ENCODE measurements around the gene COX19. TPM values are rescaled to one million over a fixed set of nuclear protein-coding genes. Genes with fewer than 3 reads are reported as not detected.
"Not testable (repeated sequence)": the region's sequence is repeated elsewhere in the genome, so short reads cannot be mapped to it uniquely, and the experiment has no call there.

The COX19 gene
- total and polyA plus RNA-seq, 4 donors = 3.1 to 17.0 (median 8.8) TPM

GRCh38 chr7:967361-968082 is 7.8 kb downstream of the COX19 start:
- Histone ChIP-seq H3K27ac (ENCODE audit: low read depth in 1 of 2, low read length in 2 of 2) (no peak overlapping the region), H3K9me3 (ENCODE audit: control insufficient read depth, low read length) (no peaks in the 10 kb centered on the region), H3K4me1 (ENCODE audit: control insufficient read depth in 1 of 2, insufficient read depth in 2 of 2, low read length in 2 of 2) (no peaks in the 10 kb centered on the region), H3K4me3 (ENCODE audit: low read length in 2 of 2) (no peak overlapping the region), H3K27me3 (ENCODE audit: control insufficient read depth in 1 of 2, insufficient read depth in 2 of 2, low read length in 1 of 2) (no peaks in the 10 kb centered on the region), H3K36me3 (ENCODE audit: control insufficient read depth in 1 of 2, insufficient read depth in 2 of 2, low read length in 1 of 2) (peaks cover 0 to 6% of the 10 kb centered on the region in 2 donors)
- intact Hi-C loops (cut with DNase I) = no loop called here
- WGBS, 2 donors = 93% methylated on average over 39 of the region's 39 CpGs
- ATAC-seq (ENCODE audit: low FRiP score) (no peak), DNase-seq (no peak)

GRCh38 chr7:966291-967069 is 8.9 kb downstream of the COX19 start:
- intact Hi-C loops (cut with DNase I) = no loop called here
- Histone ChIP-seq H3K9me3 (ENCODE audit: control insufficient read depth, low read length) (no peaks in the 10 kb centered on the region), H3K36me3 (ENCODE audit: control insufficient read depth in 1 of 2, insufficient read depth in 2 of 2, low read length in 1 of 2) (peaks cover 0 to 4% of the 10 kb centered on the region in 2 donors), H3K4me3 (ENCODE audit: low read length in 2 of 2) (no peak overlapping the region), H3K27ac (ENCODE audit: low read depth in 1 of 2, low read length in 2 of 2) (peak overlapping the region in 1 of 2 donors; percentile 35), H3K4me1 (ENCODE audit: control insufficient read depth in 1 of 2, insufficient read depth in 2 of 2, low read length in 2 of 2) (no peaks in the 10 kb centered on the region), H3K27me3 (ENCODE audit: control insufficient read depth in 1 of 2, insufficient read depth in 2 of 2, low read length in 1 of 2) (no peaks in the 10 kb centered on the region)
- DNase-seq (peak in 1 of 2 donors; percentile 67), ATAC-seq (ENCODE audit: low FRiP score) (no peak)
- 55 to 60% methylated on average over 22 of the region's 22 CpGs for WGBS, 2 donors

GRCh38 chr7:964401-965231 is 10.7 kb downstream of the COX19 start:
- WGBS, 2 donors = 5 to 7% methylated on average over 27 of the region's 27 CpGs
- Histone ChIP-seq H3K27ac (ENCODE audit: low read depth in 1 of 2, low read length in 2 of 2) (peak overlapping the region; percentile 62 to 78), H3K9me3 (ENCODE audit: control insufficient read depth, low read length) (no peaks in the 10 kb centered on the region), H3K4me1 (ENCODE audit: control insufficient read depth in 1 of 2, insufficient read depth in 2 of 2, low read length in 2 of 2) (no peaks in the 10 kb centered on the region), H3K27me3 (ENCODE audit: control insufficient read depth in 1 of 2, insufficient read depth in 2 of 2, low read length in 1 of 2) (no peaks in the 10 kb centered on the region), H3K4me3 (ENCODE audit: low read length in 2 of 2) (no peak overlapping the region), H3K36me3 (ENCODE audit: control insufficient read depth in 1 of 2, insufficient read depth in 2 of 2, low read length in 1 of 2) (peaks cover 0 to 4% of the 10 kb centered on the region in 2 donors)
- intact Hi-C loops (cut with DNase I) = no loop called here
- ATAC-seq (ENCODE audit: low FRiP score) (peak; percentile 66), DNase-seq (peak; percentile 62 to 76)

GRCh38 chr7:963236-964078 is 11.9 kb downstream of the COX19 start:
- no peak overlapping the region for H3K4me3 ChIP-seq (ENCODE audit: low read length in 2 of 2)
- peak; percentile 49 to 74 for DNase-seq
- no peak for ATAC-seq (ENCODE audit: low FRiP score)
- peaks cover 0 to 4% of the 10 kb centered on the region in 2 donors for H3K36me3 ChIP-seq (ENCODE audit: control insufficient read depth in 1 of 2, insufficient read depth in 2 of 2, low read length in 1 of 2)
- no peaks in the 10 kb centered on the region for H3K4me1 ChIP-seq (ENCODE audit: control insufficient read depth in 1 of 2, insufficient read depth in 2 of 2, low read length in 2 of 2)
- peak overlapping the region in 1 of 2 donors; percentile 1 for H3K27ac ChIP-seq (ENCODE audit: low read depth in 1 of 2, low read length in 2 of 2)
- WGBS, 2 donors = 51 to 55% methylated on average over 31 to 37 of the region's 37 CpGs
- intact Hi-C loops (cut with DNase I) = no loop called here
- no peaks in the 10 kb centered on the region for H3K27me3 ChIP-seq (ENCODE audit: control insufficient read depth in 1 of 2, insufficient read depth in 2 of 2, low read length in 1 of 2)
- H3K9me3 ChIP-seq (ENCODE audit: control insufficient read depth, low read length) = no peaks in the 10 kb centered on the region

- no peaks in the 10 kb centered on the region for H3K4me1 ChIP-seq (ENCODE audit: control insufficient read depth in 1 of 2, insufficient read depth in 2 of 2, low read length in 2 of 2)
- ATAC-seq (ENCODE audit: low FRiP score) (no peak), DNase-seq (peak; percentile 44 to 71)
- H3K27me3 ChIP-seq (ENCODE audit: control insufficient read depth in 1 of 2, insufficient read depth in 2 of 2, low read length in 1 of 2) = no peaks in the 10 kb centered on the region
- no peaks in the 10 kb centered on the region for H3K36me3 ChIP-seq (ENCODE audit: control insufficient read depth in 1 of 2, insufficient read depth in 2 of 2, low read length in 1 of 2)
- no peak overlapping the region for H3K27ac ChIP-seq (ENCODE audit: low read depth in 1 of 2, low read length in 2 of 2)
- H3K4me3 ChIP-seq (ENCODE audit: low read length in 2 of 2) = no peak overlapping the region
- intact Hi-C loops (cut with DNase I) = no loop called here
- no peaks in the 10 kb centered on the region for H3K9me3 ChIP-seq (ENCODE audit: control insufficient read depth, low read length)
- WGBS, 2 donors = 85 to 91% methylated on average over 13 to 17 of the region's 17 CpGs
These were observed 12.8 kb downstream of the COX19 start for GRCh38 chr7:962401-963081.

- H3K9me3 ChIP-seq (ENCODE audit: control insufficient read depth, low read length) = no peaks in the 10 kb centered on the region
- H3K27me3 ChIP-seq (ENCODE audit: control insufficient read depth in 1 of 2, insufficient read depth in 2 of 2, low read length in 1 of 2) = no peaks in the 10 kb centered on the region
- H3K4me1 ChIP-seq (ENCODE audit: control insufficient read depth in 1 of 2, insufficient read depth in 2 of 2, low read length in 2 of 2) = no peaks in the 10 kb centered on the region
- 85 to 87% methylated on average over 37 of the region's 37 CpGs for WGBS, 2 donors
- intact Hi-C loops (cut with DNase I) = no loop called here
- H3K27ac ChIP-seq (ENCODE audit: low read depth in 1 of 2, low read length in 2 of 2) = no peak overlapping the region
- no peaks in the 10 kb centered on the region for H3K36me3 ChIP-seq (ENCODE audit: control insufficient read depth in 1 of 2, insufficient read depth in 2 of 2, low read length in 1 of 2)
- no peak for ATAC-seq (ENCODE audit: low FRiP score)
- no peak overlapping the region for H3K4me3 ChIP-seq (ENCODE audit: low read length in 2 of 2)
- peak; percentile 33 to 48 for DNase-seq
These were observed 13.6 kb downstream of the COX19 start for GRCh38 chr7:961546-962400.

DNA sequence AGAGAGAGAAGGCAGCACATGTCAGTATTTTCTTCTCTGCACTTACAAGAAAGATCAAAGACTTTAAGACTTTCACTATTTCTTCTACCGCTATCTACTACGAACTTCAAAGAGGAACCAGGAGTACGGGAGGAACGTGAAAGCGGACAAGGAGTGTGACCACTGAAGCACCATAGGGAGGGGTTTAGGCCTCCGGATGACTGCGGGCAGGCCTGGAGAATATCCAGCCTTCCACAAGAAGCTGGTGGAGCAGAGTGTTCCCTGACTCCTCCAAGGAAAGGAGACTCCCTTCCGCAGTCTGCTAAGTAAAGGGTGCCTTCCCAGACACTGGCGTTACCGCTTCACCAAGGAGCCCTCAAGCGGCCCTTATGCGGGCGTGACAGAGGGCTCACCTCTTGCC is 14.4 kb downstream of the COX19 start:
- intact Hi-C loops (cut with DNase I); H3K27me3 ChIP-seq (ENCODE audit: control insufficient read depth in 1 of 2, insufficient read depth in 2 of 2, low read length in 1 of 2); H3K9me3 ChIP-seq (ENCODE audit: control insufficient read depth, low read length); H3K4me1 ChIP-seq (ENCODE audit: control insufficient read depth in 1 of 2, insufficient read depth in 2 of 2, low read length in 2 of 2); H3K27ac ChIP-seq (ENCODE audit: low read depth in 1 of 2, low read length in 2 of 2); H3K36me3 ChIP-seq (ENCODE audit: control insufficient read depth in 1 of 2, insufficient read depth in 2 of 2, low read length in 1 of 2); ATAC-seq (ENCODE audit: low FRiP score); H3K4me3 ChIP-seq (ENCODE audit: low read length in 2 of 2): not testable (repeated sequence)
- peak; percentile 12 to 46 for DNase-seq
- 75 to 79% methylated on average over 13 of the region's 13 CpGs for WGBS, 2 donors
